Measurements from ENCODE around the gene PGLYRP3.
"Not testable (repeated sequence)": the region's sequence is repeated elsewhere in the genome, so short reads cannot be mapped to it uniquely, and the experiment has no call there.

The PGLYRP3 gene

DNA sequence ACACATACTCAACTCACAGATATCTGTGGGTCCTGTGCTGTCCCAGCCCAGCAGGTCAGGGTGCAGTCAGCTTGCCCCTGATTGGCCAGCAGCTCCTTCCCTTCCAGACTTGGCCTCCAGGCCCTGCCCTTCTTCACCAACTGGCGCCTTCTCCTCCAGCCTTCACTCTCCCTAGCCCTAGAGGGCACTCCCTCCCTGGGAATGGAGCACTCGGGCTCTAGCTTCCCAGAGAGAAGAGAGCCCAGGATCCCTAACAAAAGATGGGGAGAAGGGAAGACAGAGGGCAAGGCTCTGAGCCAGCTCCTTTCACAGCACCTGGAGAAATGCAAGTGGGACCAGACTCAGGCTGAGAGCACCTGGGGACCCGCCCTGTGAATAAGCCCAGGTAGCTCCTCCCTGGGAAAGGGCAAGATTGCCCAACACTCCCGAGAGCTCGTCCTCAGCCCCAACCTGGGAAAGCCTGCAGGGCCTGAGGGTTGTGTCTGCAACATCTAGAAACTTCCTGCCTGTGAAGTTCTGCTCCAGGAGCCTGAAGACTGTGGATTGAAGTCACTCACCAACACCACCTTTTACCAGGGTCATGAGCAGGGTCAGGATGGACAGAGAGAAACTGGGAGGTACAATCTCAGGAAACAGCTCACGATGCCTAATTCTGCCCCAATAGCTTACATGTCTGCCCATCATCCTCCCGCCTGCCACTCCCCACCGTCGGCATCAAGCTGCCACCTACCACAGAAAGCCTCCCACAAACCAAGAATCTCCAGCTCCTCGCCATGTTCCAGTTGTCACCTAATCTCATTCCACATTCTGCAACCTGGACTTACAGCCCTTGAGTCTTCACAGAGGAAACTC lies 36.0 kb upstream of the PGLYRP3 start, which contains the start of gene PGLYRP4:
PGLYRP4 (minus strand) TSS at position 331 of the 852 bp plus-strand sequence. CDS start 909 bp downstream, outside the sequence.
- DNase-seq (ENCODE audit: low read depth, low spot score) = no peak
- in situ Hi-C loops (cut with HindIII; ENCODE audit: low sequenced_read_pairs) = no loop called here
- TF ChIP-seq, protein P1, sequence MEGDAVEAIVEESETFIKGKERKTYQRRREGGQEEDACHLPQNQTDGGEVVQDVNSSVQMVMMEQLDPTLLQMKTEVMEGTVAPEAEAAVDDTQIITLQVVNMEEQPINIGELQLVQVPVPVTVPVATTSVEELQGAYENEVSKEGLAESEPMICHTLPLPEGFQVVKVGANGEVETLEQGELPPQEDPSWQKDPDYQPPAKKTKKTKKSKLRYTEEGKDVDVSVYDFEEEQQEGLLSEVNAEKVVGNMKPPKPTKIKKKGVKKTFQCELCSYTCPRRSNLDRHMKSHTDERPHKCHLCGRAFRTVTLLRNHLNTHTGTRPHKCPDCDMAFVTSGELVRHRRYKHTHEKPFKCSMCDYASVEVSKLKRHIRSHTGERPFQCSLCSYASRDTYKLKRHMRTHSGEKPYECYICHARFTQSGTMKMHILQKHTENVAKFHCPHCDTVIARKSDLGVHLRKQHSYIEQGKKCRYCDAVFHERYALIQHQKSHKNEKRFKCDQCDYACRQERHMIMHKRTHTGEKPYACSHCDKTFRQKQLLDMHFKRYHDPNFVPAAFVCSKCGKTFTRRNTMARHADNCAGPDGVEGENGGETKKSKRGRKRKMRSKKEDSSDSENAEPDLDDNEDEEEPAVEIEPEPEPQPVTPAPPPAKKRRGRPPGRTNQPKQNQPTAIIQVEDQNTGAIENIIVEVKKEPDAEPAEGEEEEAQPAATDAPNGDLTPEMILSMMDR (IDR thresholded peaks at IDR 0.05; ENCODE audit: low read depth, low read length) = no peak
- H3K4me3 ChIP-seq (ENCODE audit: low read depth, low read length) = no peak within 1 kb of the TSS

DNA sequence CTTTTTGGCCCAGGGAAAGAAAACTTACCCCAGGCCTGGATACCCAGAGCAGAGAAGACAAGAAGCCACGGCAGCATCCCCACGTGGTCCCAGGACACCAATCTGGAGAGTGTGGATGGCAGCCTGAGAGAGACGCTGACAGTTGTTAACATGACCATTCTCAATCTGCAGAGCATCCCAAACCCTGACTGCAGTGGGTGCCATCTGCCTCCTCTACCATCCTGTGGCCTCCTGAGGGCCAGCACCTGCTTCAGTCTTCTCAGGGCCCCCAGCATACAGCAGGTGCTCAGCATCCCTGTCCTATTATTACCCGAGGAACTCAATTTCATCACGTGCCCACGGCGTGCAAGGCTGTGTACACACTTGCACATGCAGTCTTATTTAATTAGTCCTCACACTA lies 35.1 kb upstream of the PGLYRP3 start:
- in situ Hi-C loops (cut with HindIII; ENCODE audit: low sequenced_read_pairs) = no loop called here
- no peak for DNase-seq (ENCODE audit: low read depth, low spot score)
- H3K4me3 ChIP-seq (ENCODE audit: low read depth, low read length) = no peak overlapping the region
- TF ChIP-seq, protein P1 (IDR thresholded peaks at IDR 0.05; ENCODE audit: low read depth, low read length) = no peak

DNA sequence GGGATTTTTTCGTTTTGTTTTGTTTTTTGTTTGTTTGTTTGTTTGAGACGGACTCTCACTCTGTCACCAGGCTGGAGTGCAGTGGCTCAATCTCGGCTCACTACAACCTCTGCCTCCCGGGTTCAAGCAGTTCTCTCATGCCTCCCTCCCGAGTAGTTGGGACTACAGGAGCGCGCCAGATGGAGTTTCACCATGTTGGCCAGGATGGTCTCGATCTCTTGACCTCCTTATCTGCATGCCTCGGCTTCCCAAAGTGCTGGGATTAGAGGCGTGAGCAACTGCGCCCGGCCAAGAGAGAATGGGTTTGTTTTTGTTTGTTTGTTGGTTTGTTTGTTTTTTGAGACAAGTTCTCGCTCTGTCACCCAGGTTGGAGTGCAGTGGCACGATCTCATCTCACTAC lies 34.3 kb upstream of the PGLYRP3 start:
- in situ Hi-C loops (cut with HindIII; ENCODE audit: low sequenced_read_pairs); H3K4me3 ChIP-seq (ENCODE audit: low read depth, low read length); DNase-seq (ENCODE audit: low read depth, low spot score): not testable (repeated sequence)

DNA sequence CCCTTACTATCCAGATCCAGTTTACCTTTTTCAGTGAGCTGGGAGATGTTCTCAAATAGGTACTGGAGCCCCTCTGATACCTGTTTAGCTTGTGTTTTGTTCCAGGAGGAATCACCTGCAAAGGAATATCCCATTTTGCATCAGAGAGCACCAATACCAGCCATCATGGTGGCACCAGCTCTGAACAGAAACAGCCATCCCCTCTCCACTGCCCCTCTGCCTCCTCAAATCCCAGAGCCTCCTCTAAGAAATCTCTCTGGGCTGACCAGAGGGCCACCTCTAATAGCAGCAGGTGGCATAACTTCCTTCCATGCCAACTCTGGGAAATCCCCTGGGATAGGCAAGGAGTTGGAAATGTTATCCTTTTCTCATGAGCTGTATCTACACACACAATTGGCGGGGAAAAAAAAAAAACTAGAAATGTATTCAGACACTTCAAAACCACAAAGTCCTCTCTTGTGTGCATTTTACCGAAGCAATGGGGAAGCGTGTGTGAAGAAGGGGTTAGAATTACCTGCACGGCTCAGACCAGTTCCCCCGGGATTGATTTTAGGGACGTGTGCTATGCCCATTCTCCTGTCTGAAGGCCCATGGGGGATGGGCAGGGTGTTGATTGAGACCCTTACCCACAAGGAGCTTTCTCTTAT lies 33.4 kb upstream of the PGLYRP3 start:
- no peak for DNase-seq (ENCODE audit: low read depth, low spot score)
- H3K4me3 ChIP-seq (ENCODE audit: low read depth, low read length) = no peak overlapping the region
- TF ChIP-seq, protein P1 (IDR thresholded peaks at IDR 0.05; ENCODE audit: low read depth, low read length) = no peak
- in situ Hi-C loops (cut with HindIII; ENCODE audit: low sequenced_read_pairs) = no loop called here

DNA sequence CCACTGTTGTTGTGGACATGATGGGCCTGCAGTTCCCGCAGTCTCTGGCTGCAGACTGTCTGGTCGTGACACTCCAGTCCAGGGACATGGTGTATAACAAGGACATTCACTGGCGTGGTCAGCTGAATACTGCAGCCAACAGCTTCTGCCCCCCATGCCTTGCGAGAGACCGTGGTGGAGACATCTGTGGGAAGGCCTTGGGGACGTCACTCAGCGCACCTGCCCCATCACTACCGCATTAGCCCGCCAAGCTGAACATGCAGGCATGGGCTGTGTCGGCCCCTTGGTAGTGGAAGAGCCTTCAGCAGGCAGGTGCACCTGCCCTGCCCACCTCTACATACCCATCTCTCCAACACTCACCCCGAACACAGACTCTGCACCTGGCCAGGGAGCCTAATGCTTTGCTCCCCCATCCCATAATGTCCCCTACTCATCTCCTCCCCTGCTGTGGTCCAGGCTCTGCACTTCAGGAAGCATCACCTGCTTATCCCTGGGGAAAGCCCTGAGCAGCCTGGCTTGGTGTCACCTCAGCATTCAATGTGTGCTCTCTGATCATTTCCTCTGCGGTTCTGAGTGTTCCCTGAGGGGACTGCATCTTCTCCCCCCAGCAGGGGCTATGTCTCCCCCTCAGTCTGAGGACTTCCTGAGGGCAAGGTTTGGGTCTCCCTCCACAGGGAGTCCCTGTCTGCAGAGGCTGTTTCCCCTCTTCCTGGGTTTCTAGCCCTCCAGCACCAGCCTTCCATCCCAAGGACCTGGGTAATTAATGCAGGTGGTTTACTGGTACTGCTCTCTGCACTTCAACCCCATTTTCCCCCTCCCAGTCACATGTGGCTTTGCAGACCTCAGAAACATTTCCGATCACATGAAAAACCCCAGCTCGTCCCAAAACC lies 32.7 kb upstream of the PGLYRP3 start:
- in situ Hi-C loops (cut with HindIII; ENCODE audit: low sequenced_read_pairs) = no loop called here
- no peak overlapping the region for H3K4me3 ChIP-seq (ENCODE audit: low read depth, low read length)
- no peak for DNase-seq (ENCODE audit: low read depth, low spot score)
- TF ChIP-seq, protein P1 (IDR thresholded peaks at IDR 0.05; ENCODE audit: low read depth, low read length) = no peak

DNA sequence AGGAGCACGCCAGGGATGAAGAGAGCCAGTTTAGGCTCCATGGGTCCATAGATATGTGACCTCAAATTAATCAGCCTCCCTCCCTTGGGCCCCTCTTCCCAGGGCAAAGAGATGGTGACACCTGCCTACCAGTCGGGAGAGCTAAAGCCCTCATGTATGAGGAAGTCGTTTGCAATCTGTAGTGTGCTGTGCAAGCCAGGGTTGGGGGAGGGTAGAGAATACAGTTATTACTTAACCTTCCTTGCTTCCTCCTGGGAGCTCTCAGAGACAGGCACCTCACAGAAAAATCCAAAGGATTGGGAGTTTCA lies 31.9 kb upstream of the PGLYRP3 start:
- in situ Hi-C loops (cut with HindIII; ENCODE audit: low sequenced_read_pairs) = no loop called here
- DNase-seq (ENCODE audit: low read depth, low spot score) = no peak
- TF ChIP-seq, protein P1 (IDR thresholded peaks at IDR 0.05; ENCODE audit: low read depth, low read length) = no peak
- H3K4me3 ChIP-seq (ENCODE audit: low read depth, low read length) = no peak overlapping the region
